OCI-LY1 (cell line): ENCODE measurements around the gene FAM13A.
"Not testable (repeated sequence)": the region's sequence is repeated elsewhere in the genome, so short reads cannot be mapped to it uniquely, and the experiment has no call there.

ENCODE experiments used
- H2AFZ ChIP-seq: fragments of 200-600 bp; sonication (generic), shearing (Covaris generic); 2 replicates; pipeline ENCODE4 v1.6.0; 2014; ENCODE audit warnings: antibody characterized with exemption, mild to moderate bottlenecking, low read length
- H3F3A ChIP-seq: fragments of 200-600 bp; sonication (generic), shearing (Covaris generic); 2 replicates; pipeline ENCODE4 v1.6.0; 2014; ENCODE audit warnings: mild to moderate bottlenecking, antibody characterized with exemption, low read length, moderate library complexity; ENCODE audit not compliant: insufficient read depth
- H3K27ac ChIP-seq: fragments of 200-600 bp; sonication (generic); 2 replicates; pipeline ENCODE4 v1.5.1; 2014; ENCODE audit warnings: low read length, mixed run types, mild to moderate bottlenecking, low read depth; ENCODE audit not compliant: poor library complexity, severe bottlenecking
- H3K27me3 ChIP-seq: fragments of 200-600 bp; sonication (generic); 2 replicates; pipeline ENCODE4 v1.6.0; 2014; ENCODE audit warnings: antibody characterized with exemption, mild to moderate bottlenecking, low read length, moderate library complexity; ENCODE audit not compliant: insufficient read depth
- H3K36me3 ChIP-seq: fragments of 200-600 bp; sonication (generic); 2 replicates; pipeline ENCODE4 v1.6.1; 2014; ENCODE audit warnings: mild to moderate bottlenecking, antibody characterized with exemption, low read length, moderate library complexity, mixed read lengths; ENCODE audit not compliant: insufficient read depth
- H3K4me1 ChIP-seq: fragments of 200-600 bp; sonication (generic); 2 replicates; pipeline ENCODE4 v1.5.1; 2014; ENCODE audit warnings: mild to moderate bottlenecking, low read length, moderate library complexity; ENCODE audit not compliant: insufficient read depth, severe bottlenecking
- H3K4me2 ChIP-seq: fragments of 200-600 bp; sonication (generic), shearing (Covaris generic); 2 replicates; pipeline ENCODE4 v1.6.1; 2014; ENCODE audit warnings: low read length
- H3K4me3 ChIP-seq: fragments of 200-600 bp; sonication (generic); 2 replicates; pipeline ENCODE4 v1.5.1; 2014; ENCODE audit warnings: low read length, low read depth, mild to moderate bottlenecking, mixed read lengths; ENCODE audit not compliant: poor library complexity, severe bottlenecking
- H3K79me2 ChIP-seq: fragments of 200-600 bp; shearing (Covaris generic); 2 replicates; pipeline ENCODE4 v1.6.1; 2016; ENCODE audit warnings: mixed run types, low read length, mixed read lengths; ENCODE audit not compliant: insufficient read depth
- H3K9ac ChIP-seq: fragments of 200-600 bp; sonication (generic), shearing (Covaris generic); 2 replicates; pipeline ENCODE4 v1.6.1; 2014; ENCODE audit warnings: mild to moderate bottlenecking, low read length, mixed read lengths
- H3K9me2 ChIP-seq: fragments of 200-600 bp; sonication (generic), shearing (Covaris generic); 2 replicates; pipeline ENCODE4 v1.6.1; 2014; ENCODE audit warnings: low read depth, mild to moderate bottlenecking, low read length, mixed read lengths
- H3K9me3 ChIP-seq: fragments of 200-600 bp; shearing (Covaris generic); 2 replicates; pipeline ENCODE4 v1.6.1; 2014; ENCODE audit warnings: low read length, mixed read lengths
- H4K20me1 ChIP-seq: fragments of 200-600 bp; sonication (generic), shearing (Covaris generic); 2 replicates; pipeline ENCODE4 v1.6.0; 2016; ENCODE audit warnings: mild to moderate bottlenecking, low read length; ENCODE audit not compliant: insufficient read depth
- EZH2 ChIP-seq: fragments of 200-600 bp; sonication (generic), shearing (Covaris generic); IDR thresholded peaks from 2 replicates; pipeline ENCODE4 v1.8.0; 2017; ENCODE audit warnings: borderline replicate concordance, mixed run types, mild to moderate bottlenecking, antibody characterized with exemption, low read length, moderate library complexity, mixed read lengths
- TF ChIP-seq, protein P1 (sequence below): fragments of 200-600 bp; sonication (generic), shearing (Covaris generic); IDR thresholded peaks from 2 replicates; pipeline ENCODE4 v1.5.1; 2017; ENCODE audit warnings: mild to moderate bottlenecking, antibody characterized with exemption, low read length, moderate library complexity, mixed read lengths

Gene FAM13A

DNA sequence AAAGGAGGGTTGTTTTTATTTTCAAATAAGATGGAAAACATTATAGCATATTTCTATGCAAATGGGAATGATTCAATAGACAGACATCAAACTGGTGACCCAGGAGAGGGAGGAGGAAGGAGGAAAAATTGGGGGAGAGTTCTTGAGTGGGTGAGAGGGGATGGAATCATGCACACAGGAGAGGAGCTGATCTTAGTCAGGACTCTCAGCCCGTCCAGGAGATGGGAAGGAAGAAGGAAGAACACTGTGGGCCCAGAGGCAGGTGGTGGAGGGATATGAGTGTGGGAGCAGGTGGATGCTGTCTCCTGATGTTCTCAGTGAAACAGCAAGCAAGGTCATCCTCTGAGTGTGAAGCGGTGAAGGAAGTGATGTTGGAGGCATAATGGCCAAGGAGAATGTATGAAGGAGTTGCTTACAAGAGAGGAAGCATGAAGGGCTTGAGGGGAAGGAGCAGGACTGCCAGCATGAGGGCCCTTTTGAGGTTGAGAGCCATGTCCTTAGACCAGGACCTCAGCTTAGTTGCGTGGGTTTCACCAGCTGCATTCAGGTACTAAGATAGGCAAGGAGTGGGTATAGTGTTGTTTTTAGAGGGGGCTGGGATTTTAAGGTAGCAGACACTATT, 197.7 kb downstream of the FAM13A start:
- Histone ChIP-seq H3K79me2 (no peaks in the 10 kb centered on the region), H3K4me2 (no peak overlapping the region), H4K20me1 (no peaks in the 10 kb centered on the region), H3K4me3 (no peak overlapping the region), H3K27me3 (no peaks in the 10 kb centered on the region), H3K27ac (no peak overlapping the region), H2AFZ (no peak overlapping the region), H3K9me2 (no peaks in the 10 kb centered on the region), H3K9ac (no peak overlapping the region), H3K9me3 (no peaks in the 10 kb centered on the region), H3F3A (no peaks in the 10 kb centered on the region), H3K36me3 (no peaks in the 10 kb centered on the region), H3K4me1 (no peaks in the 10 kb centered on the region)
- TF ChIP-seq EZH2, result no peak
- TF ChIP-seq, protein P1, sequence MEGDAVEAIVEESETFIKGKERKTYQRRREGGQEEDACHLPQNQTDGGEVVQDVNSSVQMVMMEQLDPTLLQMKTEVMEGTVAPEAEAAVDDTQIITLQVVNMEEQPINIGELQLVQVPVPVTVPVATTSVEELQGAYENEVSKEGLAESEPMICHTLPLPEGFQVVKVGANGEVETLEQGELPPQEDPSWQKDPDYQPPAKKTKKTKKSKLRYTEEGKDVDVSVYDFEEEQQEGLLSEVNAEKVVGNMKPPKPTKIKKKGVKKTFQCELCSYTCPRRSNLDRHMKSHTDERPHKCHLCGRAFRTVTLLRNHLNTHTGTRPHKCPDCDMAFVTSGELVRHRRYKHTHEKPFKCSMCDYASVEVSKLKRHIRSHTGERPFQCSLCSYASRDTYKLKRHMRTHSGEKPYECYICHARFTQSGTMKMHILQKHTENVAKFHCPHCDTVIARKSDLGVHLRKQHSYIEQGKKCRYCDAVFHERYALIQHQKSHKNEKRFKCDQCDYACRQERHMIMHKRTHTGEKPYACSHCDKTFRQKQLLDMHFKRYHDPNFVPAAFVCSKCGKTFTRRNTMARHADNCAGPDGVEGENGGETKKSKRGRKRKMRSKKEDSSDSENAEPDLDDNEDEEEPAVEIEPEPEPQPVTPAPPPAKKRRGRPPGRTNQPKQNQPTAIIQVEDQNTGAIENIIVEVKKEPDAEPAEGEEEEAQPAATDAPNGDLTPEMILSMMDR, result no peak

DNA sequence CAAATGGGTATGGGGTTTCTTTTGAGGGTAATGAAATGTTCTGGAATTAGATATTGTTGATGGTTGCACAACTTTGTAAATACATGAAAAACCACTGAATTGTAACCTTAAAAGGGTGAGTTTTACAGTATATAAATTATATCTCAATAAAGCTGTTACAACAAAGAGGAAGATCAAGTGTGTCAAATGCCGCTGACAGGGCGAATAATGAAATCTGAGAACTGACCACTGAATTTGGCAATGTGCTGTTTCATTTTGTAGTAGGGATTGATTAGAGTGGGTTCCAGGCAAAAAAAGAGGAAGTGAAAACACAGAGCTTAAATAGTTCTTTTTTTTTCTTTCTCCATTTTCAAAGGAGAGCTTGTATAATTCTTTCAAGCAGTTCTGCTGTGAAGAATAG, 198.2 kb downstream of the FAM13A start:
- no peaks in the 10 kb centered on the region for H3K9me3 ChIP-seq
- no peaks in the 10 kb centered on the region for H3K36me3 ChIP-seq
- no peak overlapping the region for H3K9ac ChIP-seq
- H2AFZ ChIP-seq, result no peak overlapping the region
- H3K27ac ChIP-seq, result no peak overlapping the region
- TF ChIP-seq EZH2, result no peak
- H4K20me1 ChIP-seq, result no peaks in the 10 kb centered on the region
- H3K4me2 ChIP-seq, result no peak overlapping the region
- no peaks in the 10 kb centered on the region for H3K4me1 ChIP-seq
- H3K9me2 ChIP-seq, result no peaks in the 10 kb centered on the region
- H3K4me3 ChIP-seq, result no peak overlapping the region
- H3K79me2 ChIP-seq, result no peaks in the 10 kb centered on the region
- H3K27me3 ChIP-seq, result no peaks in the 10 kb centered on the region
- H3F3A ChIP-seq, result no peaks in the 10 kb centered on the region

DNA sequence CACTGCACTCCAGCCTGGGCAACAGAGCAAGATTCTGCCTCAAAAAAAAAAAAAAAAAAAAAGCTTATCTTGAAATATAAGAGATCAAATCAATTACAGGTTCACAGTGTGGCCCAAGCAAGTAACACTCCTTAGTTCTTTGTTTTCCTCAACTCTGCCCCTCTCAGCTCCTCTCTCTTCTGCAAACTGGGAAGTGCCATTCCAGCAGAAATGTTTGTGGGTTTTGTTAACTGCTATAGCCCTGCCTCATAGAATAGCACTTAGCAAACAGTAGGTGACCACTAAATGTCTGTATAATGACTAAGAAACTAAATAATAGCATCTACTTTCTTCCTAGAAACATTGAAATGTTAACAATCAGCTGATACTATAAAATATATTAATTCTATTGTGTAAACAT, 199.4 kb downstream of the FAM13A start:
- no peak overlapping the region for H3K4me2 ChIP-seq
- H3K4me3 ChIP-seq, result no peak overlapping the region
- no peaks in the 10 kb centered on the region for H3K36me3 ChIP-seq
- H3F3A ChIP-seq, result no peaks in the 10 kb centered on the region
- no peak overlapping the region for H2AFZ ChIP-seq
- TF ChIP-seq, protein P1, result no peak
- no peak for TF ChIP-seq EZH2
- no peak overlapping the region for H3K27ac ChIP-seq
- H3K27me3 ChIP-seq, result no peaks in the 10 kb centered on the region
- no peaks in the 10 kb centered on the region for H3K79me2 ChIP-seq
- no peak overlapping the region for H3K9ac ChIP-seq
- no peaks in the 10 kb centered on the region for H3K4me1 ChIP-seq
- no peaks in the 10 kb centered on the region for H3K9me3 ChIP-seq
- no peaks in the 10 kb centered on the region for H4K20me1 ChIP-seq
- no peaks in the 10 kb centered on the region for H3K9me2 ChIP-seq

DNA sequence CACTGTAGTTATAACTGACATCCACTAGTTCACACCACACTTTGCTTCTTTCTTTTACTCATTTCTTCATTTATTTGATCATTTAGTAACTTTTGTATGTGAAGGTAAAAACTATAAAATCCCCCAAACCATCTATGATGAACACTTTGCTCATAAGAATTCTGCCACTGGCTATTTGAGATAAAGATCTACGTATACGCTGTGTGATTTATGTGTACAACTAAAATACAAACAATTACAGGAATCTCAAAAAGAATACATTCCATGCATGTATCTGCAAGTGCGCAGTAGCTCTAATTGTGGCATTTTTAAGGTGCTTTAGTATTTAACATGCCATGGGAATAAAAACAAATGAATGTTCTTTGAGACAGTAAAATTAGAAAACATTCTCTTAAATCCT, 202.5 kb downstream of the FAM13A start:
- H2AFZ ChIP-seq, result no peak overlapping the region

DNA sequence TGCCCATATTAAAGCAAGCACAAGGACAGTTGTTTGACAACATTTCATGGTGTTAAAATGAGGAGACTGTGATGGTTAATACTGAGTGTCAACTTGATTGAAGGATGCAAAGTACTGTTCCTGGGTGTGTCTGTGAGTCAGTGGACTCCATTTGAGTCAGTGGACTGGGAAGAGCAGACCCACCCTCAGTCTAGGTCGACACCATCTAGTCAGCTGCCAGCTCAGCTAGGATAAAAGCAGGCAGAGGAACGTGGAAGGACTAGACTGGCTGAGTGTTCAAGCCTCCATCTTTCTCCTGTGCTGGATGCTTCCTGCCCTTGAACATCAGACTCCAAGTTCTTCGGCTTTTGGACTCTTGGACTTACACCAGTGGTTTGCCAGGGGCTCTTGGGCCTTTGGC, 203.4 kb downstream of the FAM13A start:
- H3K9ac ChIP-seq, H4K20me1 ChIP-seq, H3K27ac ChIP-seq, H3K79me2 ChIP-seq, H3F3A ChIP-seq, H3K4me3 ChIP-seq, H2AFZ ChIP-seq, H3K4me2 ChIP-seq, H3K36me3 ChIP-seq, H3K4me1 ChIP-seq, H3K9me2 ChIP-seq, H3K9me3 ChIP-seq, H3K27me3 ChIP-seq: not testable (repeated sequence)

More for the DNA sequence above, 202.5 kb downstream of the FAM13A start:
- no peaks in the 10 kb centered on the region for H3K9me2 ChIP-seq
- H3K36me3 ChIP-seq, result no peaks in the 10 kb centered on the region
- TF ChIP-seq, protein P1, result no peak
- TF ChIP-seq EZH2, result no peak
- H3K9ac ChIP-seq, result no peak overlapping the region
- H3K4me1 ChIP-seq, result no peaks in the 10 kb centered on the region
- H3K4me2 ChIP-seq, result no peak overlapping the region
- H4K20me1 ChIP-seq, result no peaks in the 10 kb centered on the region
- H3K9me3 ChIP-seq, result no peaks in the 10 kb centered on the region
- no peaks in the 10 kb centered on the region for H3F3A ChIP-seq
- no peaks in the 10 kb centered on the region for H3K27me3 ChIP-seq
- no peaks in the 10 kb centered on the region for H3K79me2 ChIP-seq
- no peak overlapping the region for H3K27ac ChIP-seq
- H3K4me3 ChIP-seq, result no peak overlapping the region
